Stimulated activated CD4-positive, alpha-beta T cell treated with anti-CD3 and anti-CD28 coated beads, Interleukin-4, amount 100 ng/mL, for 1 hour (primary cell): Measurements from ENCODE around the gene MPP3.
A peak's percentile ranks its signal among the peaks of the same experiment; 100 is the strongest.

ENCODE experiments used
- DNase-seq: peaks from one replicate; pipeline ENCODE4 v3.0.0-alpha.2; 2020

Gene MPP3

DNA sequence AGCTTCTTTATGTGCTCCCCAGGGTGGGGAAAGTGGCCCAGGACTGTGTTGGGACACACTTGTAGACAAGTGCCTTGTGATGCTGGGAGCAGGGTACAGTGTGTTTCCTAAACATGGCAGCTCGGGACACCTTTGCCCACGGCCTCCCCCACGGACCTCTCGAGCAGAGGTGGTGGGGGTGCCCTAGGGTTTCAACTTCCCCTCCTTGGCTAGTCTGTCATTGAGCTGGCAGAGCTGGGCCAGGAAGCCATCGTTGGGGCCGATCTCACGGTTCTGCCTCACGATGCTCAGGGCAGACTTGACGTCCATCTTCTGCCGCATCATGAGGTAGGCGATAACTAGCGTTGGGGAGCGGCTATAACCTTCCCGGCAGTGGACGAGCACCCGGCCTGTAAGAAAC, 63.5 kb downstream of the MPP3 start:
- no peak for DNase-seq

DNA sequence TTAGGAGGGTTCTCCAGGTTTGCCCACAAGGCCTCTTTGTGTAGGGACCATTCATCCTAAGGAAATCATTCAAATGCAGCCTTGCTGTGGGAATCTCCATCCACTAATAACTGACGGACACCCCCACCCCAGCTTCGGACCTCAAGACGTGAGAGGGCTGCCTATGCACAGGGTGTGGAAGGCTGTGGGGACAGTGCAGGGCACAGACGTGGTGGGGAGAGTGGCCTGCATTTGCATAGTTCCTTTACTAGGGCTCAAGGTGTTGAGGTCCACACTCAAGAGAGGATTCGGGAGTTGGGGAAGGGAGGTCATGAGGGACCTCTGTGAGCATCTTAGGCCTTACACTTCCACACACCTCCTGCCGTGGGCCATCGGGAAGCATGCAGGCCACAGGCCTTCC, 64.0 kb downstream of the MPP3 start:
- DNase-seq: no peak

DNA sequence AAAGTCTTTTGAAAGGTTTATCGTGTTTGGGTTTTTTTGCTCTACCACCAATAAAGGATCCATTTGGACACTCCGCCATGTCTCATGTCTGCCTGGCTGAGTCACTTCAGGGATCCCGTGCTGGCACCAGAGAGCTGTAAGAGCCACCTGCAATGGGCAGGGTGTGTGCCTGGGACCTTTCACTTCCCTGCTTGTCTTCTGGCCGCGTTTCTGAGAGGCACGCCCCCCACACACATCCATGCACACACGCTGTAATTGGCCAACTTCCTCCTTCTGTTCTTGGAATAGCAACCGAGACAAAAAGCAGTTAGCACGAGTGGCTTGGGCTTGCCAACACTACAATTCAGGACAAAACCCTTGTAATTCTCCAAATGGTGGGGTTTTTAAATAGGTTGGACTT, 64.6 kb downstream of the MPP3 start:
- no peak for DNase-seq

DNA sequence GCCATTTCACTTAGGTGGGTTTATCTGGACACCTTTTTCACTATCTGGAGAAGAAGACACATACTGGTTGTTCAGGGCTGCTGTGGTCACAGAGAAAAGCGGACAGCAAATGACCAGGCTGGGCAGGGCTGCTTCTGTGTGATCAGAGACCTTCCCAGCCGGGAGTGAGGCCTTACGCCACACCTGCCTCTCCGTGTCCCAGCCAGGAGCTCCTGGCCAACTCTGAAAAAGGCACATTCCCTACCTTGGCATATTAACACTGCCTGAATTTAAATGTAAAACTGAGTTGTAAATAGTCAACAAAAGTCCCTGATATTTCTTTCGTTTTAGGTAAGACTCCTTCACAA, 65.3 kb downstream of the MPP3 start:
- DNase-seq: no peak

DNA sequence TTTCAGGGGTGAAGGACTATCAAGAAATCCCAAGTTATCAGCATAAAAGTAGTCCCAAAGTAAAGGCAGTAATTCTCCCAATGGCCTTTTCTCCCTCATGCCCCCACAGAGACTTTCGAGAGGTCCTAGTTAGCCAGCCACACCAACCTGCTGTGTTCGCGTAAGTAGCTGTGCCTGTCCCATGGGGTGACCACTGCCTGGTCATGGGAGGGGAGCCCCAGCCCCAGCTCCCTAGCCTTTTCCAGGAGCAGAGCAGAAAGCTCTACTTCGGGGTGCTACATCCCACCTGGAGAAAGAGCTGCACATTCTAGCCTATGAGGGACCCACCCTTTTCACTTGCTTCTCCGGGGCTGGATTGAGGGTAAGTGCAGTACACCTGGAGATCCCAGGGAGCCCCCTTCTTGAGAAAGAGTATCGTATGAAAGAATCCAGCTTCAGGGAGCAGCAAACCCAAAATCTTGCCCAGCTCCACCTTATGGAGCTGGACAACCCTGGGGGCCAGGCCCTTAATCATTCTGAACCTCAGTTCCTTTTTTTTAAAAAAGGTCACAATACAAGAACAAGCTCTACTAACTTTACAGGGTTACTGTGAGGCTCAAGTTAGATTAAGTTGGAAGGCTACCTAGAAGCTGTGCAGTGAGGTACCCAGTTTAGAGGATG, 65.8 kb downstream of the MPP3 start:
- DNase-seq: no peak

DNA sequence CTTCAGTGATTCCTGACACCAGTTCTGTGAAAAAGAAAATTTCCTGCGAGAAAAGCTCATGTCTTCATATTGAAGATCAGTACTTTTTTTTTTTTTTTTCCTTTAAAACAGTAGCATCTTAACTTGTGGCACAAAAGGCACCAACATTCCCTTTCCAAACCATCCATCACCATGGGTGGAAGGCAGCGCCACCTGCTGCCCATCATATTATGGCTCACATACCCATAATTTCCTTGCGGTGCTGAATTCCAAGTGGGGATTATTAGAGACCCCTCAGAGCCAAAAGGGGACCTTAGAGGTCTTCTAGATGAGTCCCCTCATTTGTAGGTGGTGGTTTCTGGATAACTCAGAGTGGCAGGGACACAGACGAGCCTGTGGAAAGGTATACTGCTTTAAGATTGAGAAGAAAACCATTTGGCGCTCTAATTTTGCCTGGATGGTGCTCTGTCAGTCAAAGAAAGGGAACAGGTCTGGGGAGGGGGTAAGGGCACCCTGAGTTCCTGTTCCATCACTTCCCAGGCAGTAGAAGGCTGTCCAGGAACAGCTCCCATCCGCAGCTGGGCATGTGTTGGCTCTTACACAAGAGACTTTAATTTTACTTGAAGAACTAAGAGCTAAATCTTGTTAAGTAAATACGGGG, 66.4 kb downstream of the MPP3 start:
- peak; percentile 50 for DNase-seq

DNA sequence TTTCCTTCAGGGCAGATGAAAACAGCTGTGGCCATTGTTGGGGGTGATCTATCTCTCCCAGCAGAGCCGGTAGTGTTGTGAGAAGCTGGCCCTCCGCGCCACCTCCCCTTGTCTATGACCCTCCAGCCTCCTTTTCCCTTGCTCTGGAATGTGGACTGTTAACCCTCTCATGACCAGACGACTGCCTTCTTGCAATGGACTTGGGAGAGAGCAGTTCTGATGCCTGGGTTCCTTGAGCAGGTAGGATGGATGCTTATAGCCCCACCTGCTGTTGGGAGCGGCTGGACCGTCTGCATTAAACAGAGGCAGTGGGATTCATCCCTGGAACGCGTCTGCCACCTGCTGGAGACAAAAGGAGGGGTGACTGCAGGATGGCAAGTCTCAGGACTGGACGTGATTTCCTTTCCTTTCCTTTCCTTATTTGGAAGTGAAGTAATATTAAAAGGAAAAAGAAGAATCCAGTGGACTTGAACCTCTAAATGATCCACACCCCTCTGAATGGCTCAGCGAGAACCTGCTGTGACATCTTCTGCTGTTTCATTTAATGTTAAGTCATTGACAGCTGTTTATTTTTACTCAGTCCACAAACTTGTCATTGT, 72.6 kb downstream of the MPP3 start:
- DNase-seq: peak; percentile 90

DNA sequence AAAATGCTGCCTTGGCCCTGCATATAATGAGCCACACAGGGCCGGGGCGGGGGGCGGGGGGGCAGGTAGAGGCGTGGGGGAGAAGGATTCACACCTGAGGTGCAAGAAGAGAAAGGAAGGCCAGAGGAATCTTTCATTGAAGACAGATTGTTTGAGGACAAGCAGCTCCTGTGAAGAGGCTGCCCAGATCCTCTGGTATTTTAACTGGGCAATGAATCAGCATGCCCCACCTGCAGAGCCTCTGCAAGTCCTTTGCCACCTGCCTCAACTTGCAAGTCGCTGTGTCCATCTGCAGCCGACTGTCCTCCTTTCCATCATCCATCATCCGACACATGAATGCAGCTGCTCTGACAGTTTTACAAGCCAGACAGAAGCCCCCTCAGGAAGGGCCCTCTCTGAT, 73.1 kb downstream of the MPP3 start:
- no peak for DNase-seq

DNA sequence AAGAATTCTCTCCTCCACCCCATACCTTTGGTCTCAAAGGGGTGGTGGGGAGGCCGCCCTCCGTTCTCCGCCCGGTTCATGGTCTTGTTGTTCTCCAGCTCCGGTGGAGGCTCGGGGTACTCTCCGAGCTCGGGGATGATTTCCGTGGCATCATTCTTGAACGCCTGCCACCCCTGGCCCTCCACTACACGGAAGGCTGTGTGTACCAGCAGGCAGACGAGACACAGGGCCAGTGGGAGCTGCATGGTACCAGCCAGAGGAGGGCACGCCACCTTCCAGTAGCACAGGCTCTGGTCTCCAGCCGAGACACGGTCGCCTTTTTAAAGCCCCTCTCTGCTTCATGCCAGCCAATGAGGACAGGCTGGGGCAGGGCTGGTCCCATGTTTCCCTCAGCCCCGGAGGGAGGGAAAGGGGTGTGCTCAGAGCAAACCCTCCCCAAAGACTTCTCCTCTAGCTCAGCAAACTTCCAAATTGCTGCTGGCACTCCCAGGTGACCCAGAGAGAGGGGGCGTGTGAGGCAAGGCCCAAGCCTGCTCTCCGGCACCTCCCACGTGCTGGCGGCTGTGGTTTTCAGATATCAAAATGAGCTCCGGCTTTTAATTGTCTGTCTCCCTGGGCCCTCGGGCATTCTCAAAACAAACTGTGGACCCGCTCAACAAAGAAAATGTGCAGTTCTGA, 74.3 kb downstream of the MPP3 start, which contains the start of gene SOST:
Gene SOST (minus strand): TSS at position 295 of the 678 bp plus-strand sequence. CDS start 50 bp downstream, at position 245.
- no peak for DNase-seq

DNA sequence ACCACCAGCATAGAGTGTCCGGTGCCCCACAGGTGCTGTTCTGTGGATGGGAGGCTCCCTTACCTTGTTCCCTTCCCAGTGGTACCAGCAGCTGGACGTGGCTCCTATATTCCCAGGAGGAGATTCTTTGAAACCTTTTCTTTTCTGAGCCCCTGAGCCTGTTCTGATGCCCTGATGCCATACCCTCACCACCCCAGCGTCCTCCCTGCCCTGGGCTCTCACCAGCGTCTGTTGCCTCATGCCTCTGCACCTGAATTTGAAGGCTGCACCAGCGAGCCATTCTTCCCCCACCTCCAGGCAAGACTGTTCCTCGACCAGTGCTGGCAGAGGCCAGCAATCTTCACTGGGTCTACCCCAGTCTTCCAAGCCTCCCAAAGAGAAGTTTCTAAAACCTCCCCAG, 74.9 kb downstream of the MPP3 start:
- no peak for DNase-seq

DNA sequence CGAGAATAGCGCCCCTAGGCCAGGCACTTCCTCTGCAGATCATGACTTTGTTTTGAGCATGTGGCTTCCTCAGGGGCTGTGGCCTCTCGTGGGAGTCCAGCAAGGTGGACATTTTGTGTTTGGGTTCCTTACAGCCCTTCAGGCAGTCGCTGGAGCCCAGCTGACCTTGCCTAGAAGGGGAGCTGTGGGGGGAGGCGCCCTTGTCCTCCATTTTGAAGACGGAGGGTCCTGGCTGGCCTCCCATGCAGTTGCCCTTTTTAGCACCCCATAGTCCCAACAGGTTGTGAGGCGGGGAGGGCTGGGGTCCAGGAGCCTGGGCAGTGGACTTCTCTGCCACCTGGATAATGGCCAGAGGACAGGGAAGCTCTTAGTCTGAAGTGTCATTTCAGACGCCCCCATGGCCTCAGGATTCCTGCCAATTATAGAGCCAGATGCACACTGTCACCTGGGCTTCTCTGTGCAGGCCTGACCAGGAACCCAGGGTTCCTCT, 75.7 kb downstream of the MPP3 start:
- no peak for DNase-seq

DNA sequence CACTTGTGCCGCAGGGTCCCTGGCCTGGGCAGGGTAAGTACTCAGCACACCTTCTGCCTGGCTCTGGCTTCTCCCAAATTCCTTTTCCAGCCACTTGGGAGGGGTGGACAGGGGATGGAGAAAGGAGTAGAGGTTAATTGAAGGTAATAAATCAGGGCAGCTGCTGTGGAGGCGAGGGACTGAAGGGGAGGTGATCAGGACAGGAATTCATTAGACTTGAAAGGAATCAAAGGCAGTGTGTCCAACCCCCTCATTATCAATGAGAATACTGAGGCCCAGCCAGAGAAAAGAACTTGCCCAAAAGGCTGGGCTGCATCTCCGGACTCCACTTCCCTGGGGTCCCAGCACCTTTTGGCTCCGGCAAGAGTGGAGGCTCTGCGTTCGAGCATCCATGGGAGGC, 76.7 kb downstream of the MPP3 start:
- no peak for DNase-seq

DNA sequence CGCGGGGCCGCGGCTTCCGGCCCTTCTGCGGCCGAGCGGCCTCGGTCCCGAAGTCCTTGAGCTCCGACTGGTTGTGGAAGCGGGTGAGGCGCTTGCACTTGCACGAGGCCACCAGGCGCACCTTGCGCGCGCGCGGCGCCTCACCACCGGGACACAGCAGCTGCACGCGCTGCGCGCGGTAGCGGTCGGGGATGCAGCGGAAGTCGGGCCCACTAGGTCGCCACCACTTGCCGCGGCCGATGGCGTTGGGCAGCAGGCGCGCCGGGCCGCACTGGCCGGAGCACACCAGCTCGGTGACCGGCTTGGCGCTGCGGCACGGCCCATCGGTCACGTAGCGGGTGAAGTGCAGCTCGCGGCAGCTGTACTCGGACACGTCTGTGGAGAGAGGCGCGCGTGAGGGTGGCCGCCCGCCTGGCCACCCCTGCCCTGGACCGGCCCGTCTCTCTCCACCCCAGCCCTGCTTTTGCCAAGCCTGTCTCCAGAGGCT, 77.5 kb downstream of the MPP3 start:
- no peak for DNase-seq

DNA sequence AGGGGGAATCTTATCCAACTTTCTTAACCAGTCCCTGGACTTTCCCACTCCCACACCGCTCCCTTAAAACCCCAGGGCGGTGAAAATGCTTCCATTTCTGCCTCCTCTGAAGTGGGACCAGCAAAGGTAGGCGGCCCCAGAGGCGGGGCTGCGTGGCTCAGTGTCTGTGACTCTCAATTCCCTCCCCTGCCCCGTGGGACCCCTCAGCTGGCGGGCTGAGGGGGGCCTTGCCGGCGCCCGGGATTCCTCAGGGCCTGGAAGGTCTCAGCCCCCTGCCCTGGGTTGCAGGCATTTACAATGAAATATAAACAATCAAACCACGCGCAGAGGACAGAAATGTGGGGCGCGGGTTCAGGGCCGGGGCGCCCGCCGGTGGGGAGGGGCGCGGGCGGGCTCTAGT, 78.0 kb downstream of the MPP3 start:
- no peak for DNase-seq

DNA sequence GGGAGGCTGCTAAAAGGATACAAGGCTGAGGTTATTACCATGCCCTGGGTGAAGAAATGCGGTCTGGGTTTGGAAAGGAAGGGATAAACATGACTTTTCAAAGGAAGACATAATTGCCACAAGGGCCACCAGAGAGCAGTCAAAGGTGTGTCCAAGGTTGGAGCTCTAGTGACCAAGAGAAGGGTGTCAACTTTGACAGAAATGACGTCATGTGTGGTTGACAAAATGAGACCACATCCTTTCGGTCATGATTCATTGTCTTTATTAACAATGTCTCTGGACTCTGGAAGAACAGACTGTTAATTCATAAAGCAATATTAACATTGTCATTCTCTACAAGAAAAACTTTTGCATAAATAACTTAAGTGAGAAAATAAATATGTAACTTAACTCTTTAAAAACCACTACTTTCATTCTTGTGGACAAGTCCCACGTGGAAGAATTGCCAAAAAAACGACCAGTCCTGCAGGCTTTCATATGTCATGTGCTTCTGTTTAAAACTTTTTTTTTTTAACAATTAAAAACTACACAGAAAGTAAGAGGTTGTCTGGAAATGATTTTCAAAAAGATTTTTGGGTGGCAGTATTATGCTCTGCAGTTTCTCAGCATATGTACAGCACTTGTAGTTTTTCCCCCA, 79.3 kb downstream of the MPP3 start:
- no peak for DNase-seq
